ENCODE measurements around the gene SYT3. TPM values are rescaled to one million over a fixed set of nuclear protein-coding genes. Genes with fewer than 3 reads are reported as not detected.

SYT3 gene
- total RNA-seq, 1 experiment from 2014 or later: 14.6 TPM

- H3K4me3 Mint-ChIP-seq: peak overlapping the region; percentile 62
- H3K4me1 Mint-ChIP-seq: peaks cover 12% of the 10 kb centered on the region; the same call in 1 of the 2 replicates
- H3K36me3 Mint-ChIP-seq: peaks cover 22% of the 10 kb centered on the region
- peak overlapping the region; percentile 83 for H3K27ac Mint-ChIP-seq
- DNase-seq (ENCODE audit: low spot score): peak; percentile 100
- peaks cover 34% of the 10 kb centered on the region for H3K9me3 Mint-ChIP-seq
- peak; percentile 84 for ATAC-seq
- ChIA-PET CTCF (interaction anchor here (0.6 to 2.4 kb wide), 57 partner anchors 12 to 621 kb away, joined by 3 to 26 read pairs (median 5); partner anchors contain the start of genes C19orf81, CLEC11A and JOSD2), POLR2A (interaction anchor here (0.6 to 0.7 kb wide), 2 partner anchors 59 to 411 kb away, joined by 3 to 4 read pairs; no protein-coding TSS in a partner anchor)
- H3K27me3 Mint-ChIP-seq (ENCODE audit: low read depth): peaks cover 74% of the 10 kb centered on the region
- TF ChIP-seq PREB (CRISPR knock-in tag; IDR thresholded peaks at IDR 0.05; ENCODE audit: borderline replicate concordance): no peak
- TF ChIP-seq ERG (CRISPR knock-in tag; IDR thresholded peaks at IDR 0.05): no peak
- no peak for TF ChIP-seq ZMAT4 (CRISPR knock-in tag; IDR thresholded peaks at IDR 0.05)
- no peak for TF ChIP-seq SMAD3 (CRISPR knock-in tag; IDR thresholded peaks at IDR 0.05; ENCODE audit: borderline replicate concordance)
- TF ChIP-seq GRHL2 (CRISPR knock-in tag; IDR thresholded peaks at IDR 0.05; ENCODE audit: insufficient replicate concordance, severe bottlenecking): no peak
- TF ChIP-seq ATF2 (CRISPR knock-in tag; IDR thresholded peaks at IDR 0.05; ENCODE audit: borderline replicate concordance, low read depth): no peak
- peak; percentile 92; the same call in 1 of the 2 replicates for TF ChIP-seq CREM (CRISPR knock-in tag; IDR thresholded peaks at IDR 0.05)
- TF ChIP-seq IRF1 (CRISPR knock-in tag; IDR thresholded peaks at IDR 0.05): no peak
- peak; percentile 77; the same call in 1 of the 2 replicates for TF ChIP-seq ZBTB21 (CRISPR knock-in tag; IDR thresholded peaks at IDR 0.05; ENCODE audit: borderline replicate concordance)
- no peak for TF ChIP-seq NR3C1 (CRISPR knock-in tag; conservative IDR thresholded peaks at IDR 0.05; ENCODE audit: low read depth)
- no peak for TF ChIP-seq PRRX2 (CRISPR knock-in tag; IDR thresholded peaks at IDR 0.05)
- TF ChIP-seq GTF2I (CRISPR knock-in tag; conservative IDR thresholded peaks at IDR 0.05): no peak
- TF ChIP-seq GABPB1 (CRISPR knock-in tag; IDR thresholded peaks at IDR 0.05): no peak
- no peak for TF ChIP-seq ZNF671 (CRISPR knock-in tag; IDR thresholded peaks at IDR 0.05)
- TF ChIP-seq CDX4 (CRISPR knock-in tag; IDR thresholded peaks at IDR 0.05; ENCODE audit: borderline replicate concordance): no peak
- TF ChIP-seq USF1 (CRISPR knock-in tag; IDR thresholded peaks at IDR 0.05): no peak
- peak; percentile 62 for TF ChIP-seq E2F5 (CRISPR knock-in tag; IDR thresholded peaks at IDR 0.05)
- no peak for TF ChIP-seq AFF4 (CRISPR knock-in tag; IDR thresholded peaks at IDR 0.05; ENCODE audit: borderline replicate concordance)
- no peak for TF ChIP-seq ZNF416 (CRISPR knock-in tag; IDR thresholded peaks at IDR 0.05)
- no peak for TF ChIP-seq IRF2 (CRISPR knock-in tag; IDR thresholded peaks at IDR 0.05; ENCODE audit: borderline replicate concordance, low read depth)
Observed at GRCh38 chr19:50607874-50608785, 31.6 kb downstream of the SYT3 start.
